Right atrium auricular region (tissue), 2 donors: ENCODE measurements around the gene CACNA2D3. TPM values are rescaled to one million over a fixed set of nuclear protein-coding genes. Genes with fewer than 3 reads are reported as not detected.
"Not testable (repeated sequence)": the region's sequence is repeated elsewhere in the genome, so short reads cannot be mapped to it uniquely, and the experiment has no call there.

Experiments used
- DNase-seq: peaks from one replicate; pipeline ENCODE4 v3.0.0-alpha.2; 2019; ENCODE audit warnings: low spot score
- H3K27ac ChIP-seq, 2 donors: fragments of 200-600 bp; sonication (generic); 1 replicate in 1 of 2; 2 replicates in 1 of 2; pipeline ENCODE4 v1.5.1; 2016 to 2019
- H3K27me3 ChIP-seq, 2 donors: fragments of 200-600 bp; sonication (generic); one replicate each; pipeline versions ENCODE4 v1.5.1 to v1.6.0; 2017 to 2019
- H3K36me3 ChIP-seq: fragments of 200-600 bp; sonication (generic); one replicate; pipeline ENCODE4 v1.5.1; 2016
- H3K4me1 ChIP-seq, 2 donors: fragments of 200-600 bp; sonication (generic); one replicate each; pipeline versions ENCODE4 v1.5.1 to v1.6.0; 2017 to 2019
- H3K4me3 ChIP-seq, 2 donors: fragments of 200-600 bp; sonication (generic); 1 replicate in 1 of 2; 2 replicates in 1 of 2; pipeline ENCODE4 v1.5.1; 2017 to 2019; ENCODE audit warnings: mild to moderate bottlenecking in 1 of 2, moderate library complexity in 1 of 2
- H3K9me3 ChIP-seq, 2 donors: fragments of 200-600 bp; sonication (generic); one replicate each; pipeline ENCODE4 v1.5.1; 2019
- total RNA-seq, 2 donors: library from RNA; depleted of rRNA; stranded (reverse); fragments of >200 nt; gene quantifications; one replicate each; pipeline ENCODE4 v1.1.0, GENCODE V29; 2016
- TF ChIP-seq, protein P1 (sequence below), 2 donors: fragments of 200-600 bp; sonication (generic); IDR thresholded peaks; one replicate each; pipeline ENCODE4 v1.5.1; 2019; ENCODE audit warnings: antibody characterized with exemption in 2 of 2

CACNA2D3 gene
- total RNA-seq, 2 donors from 2014 or later: 10.9 to 17.2 TPM

DNA sequence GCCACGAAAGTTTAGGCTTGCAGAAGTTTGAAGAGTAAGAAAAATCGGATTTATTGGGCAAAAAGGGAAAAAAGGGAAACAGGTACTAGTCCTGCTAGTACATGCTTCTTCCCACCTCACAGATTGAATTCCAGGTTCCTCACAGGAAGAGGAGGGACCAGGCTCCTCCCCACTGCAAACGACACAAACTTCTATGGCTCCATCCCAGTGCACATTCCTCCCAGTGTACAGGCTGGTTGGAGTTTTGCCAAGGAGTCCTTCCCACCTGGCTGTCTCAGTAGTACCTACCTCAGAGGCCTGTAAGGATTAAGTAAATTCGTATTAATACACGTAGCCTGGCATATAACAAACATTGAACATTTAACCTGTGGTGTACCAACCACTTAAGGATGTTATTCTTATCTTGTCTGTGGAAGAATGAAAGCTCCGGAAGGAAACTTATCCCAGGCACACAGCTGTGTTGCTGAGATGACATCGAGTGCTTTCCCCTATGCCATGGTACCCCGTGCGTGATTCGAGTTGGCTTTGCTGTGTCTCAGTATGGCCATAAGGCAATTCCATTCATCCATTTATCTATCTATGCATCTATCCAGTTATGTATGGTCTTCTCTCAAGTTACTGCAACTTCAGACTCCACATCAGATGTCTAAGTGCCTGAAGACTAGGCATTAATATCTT is 511.2 kb downstream of the CACNA2D3 start:
- Histone ChIP-seq H3K36me3 (no peaks in the 10 kb centered on the region), H3K4me1 (no peaks in the 10 kb centered on the region), H3K4me3 (no peak overlapping the region), H3K27ac (no peak overlapping the region), H3K9me3 (no peaks in the 10 kb centered on the region), H3K27me3 (no peaks in the 10 kb centered on the region)
- DNase-seq: no peak
- TF ChIP-seq, protein P1, sequence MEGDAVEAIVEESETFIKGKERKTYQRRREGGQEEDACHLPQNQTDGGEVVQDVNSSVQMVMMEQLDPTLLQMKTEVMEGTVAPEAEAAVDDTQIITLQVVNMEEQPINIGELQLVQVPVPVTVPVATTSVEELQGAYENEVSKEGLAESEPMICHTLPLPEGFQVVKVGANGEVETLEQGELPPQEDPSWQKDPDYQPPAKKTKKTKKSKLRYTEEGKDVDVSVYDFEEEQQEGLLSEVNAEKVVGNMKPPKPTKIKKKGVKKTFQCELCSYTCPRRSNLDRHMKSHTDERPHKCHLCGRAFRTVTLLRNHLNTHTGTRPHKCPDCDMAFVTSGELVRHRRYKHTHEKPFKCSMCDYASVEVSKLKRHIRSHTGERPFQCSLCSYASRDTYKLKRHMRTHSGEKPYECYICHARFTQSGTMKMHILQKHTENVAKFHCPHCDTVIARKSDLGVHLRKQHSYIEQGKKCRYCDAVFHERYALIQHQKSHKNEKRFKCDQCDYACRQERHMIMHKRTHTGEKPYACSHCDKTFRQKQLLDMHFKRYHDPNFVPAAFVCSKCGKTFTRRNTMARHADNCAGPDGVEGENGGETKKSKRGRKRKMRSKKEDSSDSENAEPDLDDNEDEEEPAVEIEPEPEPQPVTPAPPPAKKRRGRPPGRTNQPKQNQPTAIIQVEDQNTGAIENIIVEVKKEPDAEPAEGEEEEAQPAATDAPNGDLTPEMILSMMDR (IDR thresholded peaks at IDR 0.05): no peak

DNA sequence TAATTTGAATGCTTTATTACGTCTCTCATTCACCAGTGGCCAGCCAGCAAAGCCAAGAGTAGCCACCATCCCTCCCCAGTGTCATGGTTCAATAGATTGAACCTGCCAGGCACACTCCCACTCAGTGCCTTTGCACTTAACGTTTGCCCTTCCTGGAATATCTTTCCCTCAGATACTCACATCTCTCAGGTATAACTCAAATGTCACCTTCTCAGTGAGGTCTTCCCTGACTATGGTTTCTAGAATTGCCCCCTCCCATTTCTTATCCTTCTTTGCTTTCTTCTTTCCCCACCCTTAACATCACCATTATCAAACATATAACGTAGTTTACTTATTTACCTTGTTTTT is 511.7 kb downstream of the CACNA2D3 start:
- Histone ChIP-seq H3K9me3 (no peaks in the 10 kb centered on the region), H3K4me1 (no peaks in the 10 kb centered on the region), H3K27ac (no peak overlapping the region), H3K36me3 (no peaks in the 10 kb centered on the region), H3K4me3 (no peak overlapping the region), H3K27me3 (no peaks in the 10 kb centered on the region)
- TF ChIP-seq, protein P1 (IDR thresholded peaks at IDR 0.05): no peak
- DNase-seq: no peak

DNA sequence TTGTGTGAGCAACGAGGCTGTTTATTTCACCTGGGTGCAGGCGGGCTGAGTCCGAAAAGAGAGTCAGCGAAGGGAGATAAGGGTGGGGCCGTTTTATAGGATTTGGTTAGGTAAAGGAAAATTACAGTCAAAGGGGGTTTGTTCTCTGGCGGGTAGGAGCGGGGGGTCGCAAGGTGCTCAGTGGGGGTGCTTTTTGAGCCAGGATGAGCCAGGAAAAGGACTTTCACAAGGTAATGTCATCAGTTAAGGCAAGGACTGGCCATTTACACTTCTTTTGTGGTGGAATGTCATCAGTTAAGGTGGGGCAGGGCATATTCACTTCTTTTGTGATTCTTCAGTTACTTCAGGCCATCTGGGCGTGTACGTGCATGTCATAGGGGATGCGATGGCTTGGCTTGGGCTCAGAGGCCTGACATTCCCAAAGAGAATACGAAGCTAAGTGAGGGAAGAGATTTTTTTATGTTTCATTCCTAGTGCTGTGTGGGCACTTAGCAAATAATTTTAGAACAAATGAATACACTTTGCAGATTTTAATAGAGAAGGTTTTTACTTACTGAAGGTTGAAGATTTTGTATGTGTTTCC is 517.5 kb downstream of the CACNA2D3 start:
- not testable (repeated sequence) for H3K27me3 ChIP-seq, H3K9me3 ChIP-seq, DNase-seq, H3K4me3 ChIP-seq, H3K36me3 ChIP-seq, H3K4me1 ChIP-seq, H3K27ac ChIP-seq

DNA sequence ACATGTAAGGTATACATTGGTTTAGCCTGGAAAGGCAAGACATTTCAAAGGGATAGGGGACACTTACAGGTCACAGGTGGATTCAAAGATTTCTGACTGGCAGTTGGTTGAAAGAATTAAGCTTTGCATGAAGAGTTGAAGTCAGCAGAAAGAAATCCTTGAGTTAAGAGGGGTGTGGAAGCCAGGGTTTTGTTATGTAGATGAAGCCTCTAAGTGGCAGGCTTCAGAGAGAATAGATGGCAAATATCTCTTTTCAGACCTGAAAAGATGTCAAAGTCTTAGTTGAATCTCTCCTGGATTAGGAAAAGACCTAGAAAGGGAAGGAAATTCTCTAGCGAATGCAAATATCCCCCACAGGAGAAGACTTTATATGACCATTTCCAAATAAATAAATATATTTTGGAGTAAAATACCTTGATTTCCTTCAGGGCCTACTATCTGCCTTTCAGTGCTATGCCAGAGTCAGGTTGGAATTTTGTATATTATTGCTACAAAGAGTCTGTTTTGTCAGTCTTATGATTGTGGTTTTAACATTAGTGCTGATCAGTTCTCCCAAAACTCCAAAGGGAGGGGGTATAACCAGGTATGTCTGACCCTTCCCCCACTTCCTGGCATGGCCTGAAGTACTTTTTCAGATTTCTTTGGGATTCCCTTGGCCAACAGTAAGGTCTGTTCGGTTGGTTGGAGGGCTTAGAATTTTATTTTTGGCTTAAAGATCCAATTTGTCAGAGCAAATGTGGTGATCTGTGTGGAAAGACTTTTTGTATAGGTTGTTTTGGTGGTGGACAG is 519.1 kb downstream of the CACNA2D3 start:
- Histone ChIP-seq H3K27ac (no peak overlapping the region), H3K27me3 (no peaks in the 10 kb centered on the region), H3K36me3 (no peaks in the 10 kb centered on the region), H3K9me3 (no peaks in the 10 kb centered on the region), H3K4me3 (no peak overlapping the region), H3K4me1 (no peaks in the 10 kb centered on the region)
- TF ChIP-seq, protein P1 (IDR thresholded peaks at IDR 0.05): no peak
- no peak for DNase-seq

DNA sequence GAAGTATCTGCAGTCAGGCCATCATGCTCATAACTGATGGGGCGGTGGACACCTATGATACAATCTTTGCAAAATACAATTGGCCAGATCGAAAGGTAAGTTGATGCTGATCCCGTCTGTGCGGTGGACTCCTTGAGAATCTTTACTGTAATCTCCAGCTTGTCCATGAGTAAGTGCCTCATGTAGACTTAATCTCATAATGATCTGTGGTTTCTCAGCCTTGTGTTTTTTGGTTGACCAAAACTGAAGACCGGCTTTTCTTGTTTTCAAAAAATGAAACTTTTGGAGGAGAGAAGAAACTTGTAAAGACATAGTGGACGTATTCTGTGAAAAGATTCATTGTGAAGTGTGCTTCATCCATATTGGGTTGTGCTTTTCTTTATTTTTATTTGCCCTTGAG is 519.8 kb downstream of the CACNA2D3 start:
- TF ChIP-seq, protein P1 (IDR thresholded peaks at IDR 0.05): no peak
- H3K36me3 ChIP-seq: no peaks in the 10 kb centered on the region
- no peaks in the 10 kb centered on the region for H3K27me3 ChIP-seq
- no peak for DNase-seq
- no peak overlapping the region for H3K4me3 ChIP-seq
- no peak overlapping the region for H3K27ac ChIP-seq
- no peaks in the 10 kb centered on the region for H3K4me1 ChIP-seq
- H3K9me3 ChIP-seq: peaks cover 0 to 7% of the 10 kb centered on the region in 2 donors

DNA sequence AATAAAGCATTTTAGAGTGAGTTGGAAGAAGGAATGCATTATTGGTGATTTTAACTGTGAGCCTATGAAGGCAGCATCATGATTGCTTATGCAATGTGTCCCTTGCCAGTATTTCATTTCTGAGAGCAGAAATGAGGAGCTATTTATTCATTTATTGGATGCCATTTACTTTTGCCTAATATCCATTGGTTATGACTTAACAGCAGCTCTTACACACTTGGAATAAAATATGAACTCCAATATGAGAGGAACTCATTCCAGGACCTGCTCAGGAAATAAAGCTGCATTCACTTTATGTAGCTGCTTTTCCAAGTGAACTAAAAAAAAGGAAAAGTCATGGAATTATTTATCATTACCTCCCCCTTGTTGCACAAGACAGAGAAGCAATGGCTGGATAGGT is 525.4 kb downstream of the CACNA2D3 start:
- Histone ChIP-seq H3K4me1 (no peaks in the 10 kb centered on the region), H3K4me3 (no peak overlapping the region), H3K27ac (no peak overlapping the region), H3K27me3 (no peaks in the 10 kb centered on the region), H3K36me3 (no peaks in the 10 kb centered on the region), H3K9me3 (peaks cover 0 to 8% of the 10 kb centered on the region in 2 donors)
- TF ChIP-seq, protein P1 (IDR thresholded peaks at IDR 0.05): no peak
- DNase-seq: no peak
